HepG2 (cell line): ENCODE results near the gene SLC22A7. TPM values are rescaled to one million over a fixed set of nuclear protein-coding genes. Genes with fewer than 3 reads are reported as not detected.

Source experiments
- ATAC-seq: fragments of 200-7000 bp; cut with Tn5 transposase; 3 replicates; pipeline ENCODE4 v1.9.1; 2020; ENCODE audit warnings: mild to moderate bottlenecking, moderate library complexity
- BruUV-seq: library from RNA; stranded (reverse); fragments of 400-500 nt; replicated peaks from 2 replicates; lab custom pipeline; 2021; lab: Mats Ljungman, UMichigan
- CTCF ChIA-PET: fragments of 300-600 bp; formaldehyde crosslinking; extraction: SDS; loops from one replicate; lab custom pipeline; 2021; ENCODE audit warnings: low total read pairs, inconsistent platforms, low intra/inter-chr PET ratio; lab: Yijun Ruan, JAX
- POLR2A ChIA-PET: fragments of 350-600 bp; sonication (Branson Sonifier 250); formaldehyde crosslinking; loops from one replicate; lab custom pipeline; 2020; ENCODE audit warnings: antibody characterized with exemption, inconsistent platforms; lab: Yijun Ruan, JAX
- DNase-seq: peaks from one replicate; pipeline ENCODE4 v3.0.0-alpha.2; 2015; ENCODE audit warnings: low spot score
- FAIRE-seq: peaks from 3 replicates; lab custom pipeline; 2011; peaks lifted over from hg19 to GRCh38; lab: Jason Lieb, UNC
- H2AFZ ChIP-seq: one replicate; pipeline ENCODE4 v1.6.1; 2011; ENCODE audit warnings: low read length, inconsistent platforms
- H3K27ac ChIP-seq: fragments of 300-600 bp; 3 replicates; pipeline ENCODE4 v1.8.0; 2011; ENCODE audit warnings: mixed run types, mild to moderate bottlenecking, mixed read lengths, low read length, inconsistent platforms; ENCODE audit not compliant: insufficient read depth; ENCODE audit errors: extremely low read length
- H3K27me3 ChIP-seq, 2 experiments: fragments of 200-600 bp in 1 of 2; 2 replicates in 1 of 2; 3 replicates in 1 of 2; pipeline versions ENCODE4 v1.6.0 to v1.8.0; 2011; ENCODE audit warnings: low read length in 2 of 2, mild to moderate bottlenecking in 2 of 2, moderate library complexity in 2 of 2, inconsistent platforms in 1 of 2; ENCODE audit not compliant: insufficient read depth in 2 of 2, control insufficient read depth in 1 of 2
- H3K36me3 ChIP-seq, 2 experiments: fragments of 200-600 bp in 1 of 2; replicated peaks in 1 of 2; 2 replicates in 1 of 2; 3 replicates in 1 of 2; pipeline versions ENCODE4 v1.5.1 to v1.8.0; 2011; ENCODE audit warnings: low read length in 2 of 2, inconsistent platforms in 1 of 2; ENCODE audit not compliant: insufficient read depth in 2 of 2, control insufficient read depth in 1 of 2
- H3K4me1 ChIP-seq: 2 replicates; pipeline ENCODE4 v1.5.1; 2012; ENCODE audit warnings: low read length, inconsistent platforms; ENCODE audit not compliant: insufficient read depth
- H3K4me2 ChIP-seq: 2 replicates; pipeline ENCODE4 v1.6.0; 2011; ENCODE audit warnings: low read depth, low read length, inconsistent platforms
- H3K4me3 ChIP-seq, 3 experiments: fragments of 200-600 bp in 1 of 3; sonication (generic), shearing (Covaris generic) in 1 of 3; replicated peaks in 1 of 3; 2 replicates each; pipeline ENCODE4 v1.5.1; 2011 to 2016; ENCODE audit warnings: low read length in 3 of 3, inconsistent platforms in 2 of 3, low read depth in 2 of 3, mild to moderate bottlenecking in 2 of 3, control low read depth in 1 of 3, mixed read lengths in 1 of 3; ENCODE audit not compliant: insufficient read depth in 1 of 3
- H3K79me2 ChIP-seq: one replicate; pipeline ENCODE4 v1.6.1; 2011; ENCODE audit warnings: low read length, inconsistent platforms; ENCODE audit not compliant: insufficient read depth
- H3K9ac ChIP-seq: 2 replicates; pipeline ENCODE4 v1.6.0; 2011; ENCODE audit warnings: mild to moderate bottlenecking, low read depth, low read length, inconsistent platforms; ENCODE audit not compliant: insufficient read depth
- H3K9me3 ChIP-seq: 2 replicates; pipeline ENCODE4 v1.5.1; 2012; ENCODE audit warnings: mild to moderate bottlenecking, low read length
- H4K20me1 ChIP-seq: 2 replicates; pipeline ENCODE4 v1.6.0; 2011; ENCODE audit warnings: inconsistent platforms, mild to moderate bottlenecking, low read length, moderate library complexity; ENCODE audit not compliant: insufficient read depth
- ELF1 ChIP-seq: sonication (generic); formaldehyde crosslinking; IDR thresholded peaks from 2 replicates; pipeline ENCODE4 v1.4.0; 2020; ENCODE audit warnings: missing genetic modification reagents
- ETV6 ChIP-seq: sonication (generic); formaldehyde crosslinking; conservative IDR thresholded peaks from 2 replicates; pipeline ENCODE4 v1.4.0; 2020; ENCODE audit warnings: missing genetic modification reagents
- FOXC1 ChIP-seq: sonication (generic); formaldehyde crosslinking; IDR thresholded peaks from 2 replicates; pipeline ENCODE4 v1.8.0; 2022; ENCODE audit warnings: mild to moderate bottlenecking, missing genetic modification reagents, borderline replicate concordance
- KLF12 ChIP-seq: sonication (generic); formaldehyde crosslinking; IDR thresholded peaks from 2 replicates; pipeline ENCODE4 v1.4.0; 2020; ENCODE audit warnings: missing genetic modification reagents, borderline replicate concordance
- MAFK ChIP-seq, 2 experiments: IDR thresholded peaks in 1 of 2; conservative IDR thresholded peaks in 1 of 2; 2 replicates each; pipeline ENCODE4 v1.6.1; 2011; ENCODE audit warnings: improper control_type of control experiment in 2 of 2, low read length in 2 of 2
- POLR2A ChIP-seq, 2 experiments: IDR thresholded peaks; 2 replicates each; pipeline ENCODE4 v1.6.1; 2011; ENCODE audit warnings: low read depth in 2 of 2, low read length in 2 of 2, mild to moderate bottlenecking in 1 of 2, moderate library complexity in 1 of 2; ENCODE audit not compliant: insufficient read depth in 1 of 2
- ZBTB10 ChIP-seq: sonication (generic); formaldehyde crosslinking; IDR thresholded peaks from 2 replicates; pipeline ENCODE4 v1.4.0; 2020; ENCODE audit warnings: missing genetic modification reagents, borderline replicate concordance
- ZMYM2 ChIP-seq: sonication (generic); formaldehyde crosslinking; IDR thresholded peaks from 2 replicates; pipeline ENCODE4 v1.8.0; 2022; ENCODE audit warnings: mild to moderate bottlenecking, missing genetic modification reagents
- ZMYM4 ChIP-seq: sonication (generic); formaldehyde crosslinking; IDR thresholded peaks from 2 replicates; pipeline ENCODE4 v1.8.1; 2023; ENCODE audit warnings: mild to moderate bottlenecking, missing genetic modification reagents
- ZNF772 ChIP-seq: sonication (generic); formaldehyde crosslinking; IDR thresholded peaks from 2 replicates; pipeline ENCODE4 v1.5.0; 2020; ENCODE audit warnings: mild to moderate bottlenecking, missing genetic modification reagents
- WGBS: methylation state at CpG from one replicate; pipeline ENCODE4 v1.1.6; 2017; ENCODE audit warnings: low lambda C conversion rate; 5-methylcytosine and 5-hydroxymethylcytosine counted together
- in situ Hi-C: cut with HindIII; loops from 2 replicates; pipeline ENCODE4 v1.10.0; 2017; ENCODE audit warnings: low pct_unique_long_range_greater_than_20kb; ENCODE audit not compliant: extremely low pct_ligation_motif_present
- intact Hi-C: fragments of 100-400 bp; cut with micrococcal nuclease; formaldehyde crosslinking; loops from one replicate; pipeline ENCODE4 v1.10.0; 2022; ENCODE audit not compliant: unreplicated experiment
- polyA plus RNA-seq, 8 experiments: library from polyadenylated mRNA; depleted of rRNA in 3 of 8; stranded (reverse) in 7 of 8; unstranded in 1 of 8; fragments of >200 nt; fragmentation: Illumina TruSeq in 4 of 8; extraction: Trizol in 4 of 8; gene quantifications; 2 replicates each; pipeline versions ENCODE4 v1.2.1 to v1.2.3, GENCODE V29; 2011 to 2016; ENCODE audit warnings: low read depth in 4 of 8, missing spikeins in 1 of 8, mixed read lengths in 1 of 8; ENCODE audit not compliant: insufficient read depth in 1 of 8
- total RNA-seq, 5 experiments: library from RNA; depleted of rRNA; stranded (reverse); fragments of >200 nt; fragmentation: Illumina TruSeq; extraction: Trizol; gene quantifications; 2 replicates each; pipeline ENCODE4 v1.2.3, GENCODE V29; 2016; ENCODE audit warnings: low read depth in 1 of 5
- TF ChIP-seq, protein P1 (sequence below): sonication (generic); formaldehyde crosslinking; IDR thresholded peaks from 2 replicates; pipeline ENCODE4 v1.4.0; 2020; ENCODE audit warnings: mild to moderate bottlenecking, missing genetic modification reagents, borderline replicate concordance
- TF ChIP-seq, protein P2 (sequence below): sonication (generic); formaldehyde crosslinking; conservative IDR thresholded peaks from 2 replicates; pipeline ENCODE4 v1.5.0; 2020; ENCODE audit warnings: missing genetic modification reagents

SLC22A7 gene
- total and polyA plus RNA-seq, 2 of the 13 experiments (the other 11 are each of a cell fraction or from before 2014, with no cell fraction given): 5.3 to 22.6 TPM

DNA sequence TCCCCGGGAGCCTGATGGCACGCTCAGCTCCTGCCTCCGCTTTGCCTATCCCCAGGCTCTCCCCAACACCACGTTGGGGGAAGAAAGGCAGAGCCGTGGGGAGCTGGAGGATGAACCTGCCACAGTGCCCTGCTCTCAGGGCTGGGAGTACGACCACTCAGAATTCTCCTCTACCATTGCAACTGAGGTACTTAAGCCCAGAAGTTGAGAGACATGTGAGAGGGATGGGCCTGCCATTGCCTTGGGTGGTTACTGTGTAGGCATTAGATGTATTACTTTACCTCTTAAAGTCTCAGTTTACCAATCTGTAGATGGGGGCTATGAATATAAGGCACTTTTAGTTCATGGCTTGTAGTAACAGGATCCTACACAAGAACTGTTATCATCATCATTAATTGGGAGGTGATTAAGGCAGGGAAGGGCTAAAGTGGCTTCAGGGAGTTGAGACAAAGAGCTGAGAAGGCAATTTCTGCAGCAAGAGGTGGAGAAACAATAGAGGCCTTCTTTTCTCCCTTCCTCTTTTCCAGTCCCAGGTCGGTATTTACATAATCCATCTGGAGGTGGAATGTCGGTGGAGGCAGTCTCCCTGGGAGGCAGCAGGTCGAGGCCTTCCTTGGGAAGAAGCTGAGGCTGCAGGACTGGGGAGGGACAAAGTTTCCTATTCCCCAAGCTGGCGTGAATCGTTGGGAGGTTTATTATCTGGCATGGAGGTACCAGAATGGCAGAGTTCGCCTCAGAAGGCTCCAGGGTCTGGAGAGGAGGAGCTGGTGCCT lies 691 bp downstream of the SLC22A7 start (continued):
- peak; percentile 11; the same call in 1 of the 2 replicates for TF ChIP-seq ZMYM2 (CRISPR knock-in tag)
- TF ChIP-seq, protein P1, sequence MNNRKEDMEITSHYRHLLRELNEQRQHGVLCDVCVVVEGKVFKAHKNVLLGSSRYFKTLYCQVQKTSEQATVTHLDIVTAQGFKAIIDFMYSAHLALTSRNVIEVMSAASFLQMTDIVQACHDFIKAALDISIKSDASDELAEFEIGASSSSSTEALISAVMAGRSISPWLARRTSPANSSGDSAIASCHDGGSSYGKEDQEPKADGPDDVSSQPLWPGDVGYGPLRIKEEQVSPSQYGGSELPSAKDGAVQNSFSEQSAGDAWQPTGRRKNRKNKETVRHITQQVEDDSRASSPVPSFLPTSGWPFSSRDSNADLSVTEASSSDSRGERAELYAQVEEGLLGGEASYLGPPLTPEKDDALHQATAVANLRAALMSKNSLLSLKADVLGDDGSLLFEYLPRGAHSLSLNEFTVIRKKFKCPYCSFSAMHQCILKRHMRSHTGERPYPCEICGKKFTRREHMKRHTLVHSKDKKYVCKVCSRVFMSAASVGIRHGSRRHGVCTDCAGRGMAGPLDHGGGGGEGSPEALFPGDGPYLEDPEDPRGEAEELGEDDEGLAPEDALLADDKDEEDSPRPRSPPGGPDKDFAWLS: no peak
- TF ChIP-seq MAFK (conservative IDR thresholded peaks at IDR 0.05 in 1 of 2, IDR thresholded peaks at IDR 0.05 in 1 of 2; ENCODE audit: low read length in 2 of 2): peak; percentile 63 to 71

- in situ Hi-C loops (no loop called here), intact Hi-C loops (no loop called here)
- no peaks in the 10 kb centered on the region for H4K20me1 ChIP-seq
- no peak for DNase-seq
- POLR2A ChIA-PET: interaction anchor here (1.1 to 5.2 kb wide), 10 partner anchors 8 to 33 kb away, joined by 3 to 67 read pairs (median 13); partner anchors contain the start of gene CRIP3
- no peaks in the 10 kb centered on the region for H3K27me3 ChIP-seq
- FAIRE-seq: no peak
- peak overlapping the region; percentile 70 for H3K27ac ChIP-seq
- H3K79me2 ChIP-seq: no peaks in the 10 kb centered on the region
- 89% methylated on average over 18 of the region's 18 CpGs for WGBS
- H3K4me2 ChIP-seq: peak overlapping the region; percentile 71
- peak overlapping the region in 1 of 3 experiments; percentile 61; a peak in 3 of 6 replicates for H3K4me3 ChIP-seq
- BruUV-seq: no TSS peak
- H3K9me3 ChIP-seq: no peaks in the 10 kb centered on the region
- no peak for ATAC-seq
- no peak overlapping the region for H2AFZ ChIP-seq
- H3K9ac ChIP-seq: peak overlapping the region; percentile 53; the same call in 1 of the 2 replicates
- CTCF ChIA-PET: interaction anchor here (1.2 kb wide), 1 partner anchor 35 kb away, joined by 3 read pairs; no protein-coding TSS in a partner anchor
- H3K36me3 ChIP-seq: no peaks in the 10 kb centered on the region; a peak in 1 of 5 replicates
- peaks cover 57% of the 10 kb centered on the region for H3K4me1 ChIP-seq
- peak in 1 of 2 experiments; percentile 38; a peak in 1 of 4 replicates for TF ChIP-seq POLR2A (IDR thresholded peaks at IDR 0.05; ENCODE audit: insufficient read depth in 1 of 2, low read depth in 2 of 2, low read length in 2 of 2)
- 0 out of 2 replicates have a peak, but pooled peaks have one; percentile 53 for TF ChIP-seq FOXC1
- TF ChIP-seq ETV6 (CRISPR knock-in tag): no peak
- no peak for TF ChIP-seq ZNF772 (CRISPR knock-in tag)
- no peak for TF ChIP-seq ELF1 (CRISPR knock-in tag)
- no peak for TF ChIP-seq ZMYM4 (CRISPR knock-in tag)
- no peak for TF ChIP-seq KLF12 (CRISPR knock-in tag)
- TF ChIP-seq ZBTB10 (CRISPR knock-in tag): no peak
- TF ChIP-seq, protein P2, sequence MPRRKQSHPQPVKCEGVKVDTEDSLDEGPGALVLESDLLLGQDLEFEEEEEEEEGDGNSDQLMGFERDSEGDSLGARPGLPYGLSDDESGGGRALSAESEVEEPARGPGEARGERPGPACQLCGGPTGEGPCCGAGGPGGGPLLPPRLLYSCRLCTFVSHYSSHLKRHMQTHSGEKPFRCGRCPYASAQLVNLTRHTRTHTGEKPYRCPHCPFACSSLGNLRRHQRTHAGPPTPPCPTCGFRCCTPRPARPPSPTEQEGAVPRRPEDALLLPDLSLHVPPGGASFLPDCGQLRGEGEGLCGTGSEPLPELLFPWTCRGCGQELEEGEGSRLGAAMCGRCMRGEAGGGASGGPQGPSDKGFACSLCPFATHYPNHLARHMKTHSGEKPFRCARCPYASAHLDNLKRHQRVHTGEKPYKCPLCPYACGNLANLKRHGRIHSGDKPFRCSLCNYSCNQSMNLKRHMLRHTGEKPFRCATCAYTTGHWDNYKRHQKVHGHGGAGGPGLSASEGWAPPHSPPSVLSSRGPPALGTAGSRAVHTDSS (CRISPR knock-in tag): no peak
Measured at GRCh38 chr6:43299338-43300293, 1.6 kb downstream of the SLC22A7 start.
